KMS-11 (cell line): ENCODE data around the gene NUP35.

Experiments
- H2AFZ ChIP-seq: fragments of 200-600 bp; sonication (generic); 2 replicates; pipeline ENCODE4 v1.6.1; 2016; ENCODE audit warnings: antibody characterized with exemption, mixed run types, low read depth
- H3K27ac ChIP-seq: fragments of 200-600 bp; sonication (generic); 2 replicates; pipeline ENCODE4 v1.6.1; 2016; ENCODE audit warnings: mild to moderate bottlenecking, mixed run types
- H3K27me3 ChIP-seq: fragments of 200-600 bp; sonication (generic); 2 replicates; pipeline ENCODE4 v1.6.1; 2017; ENCODE audit warnings: mild to moderate bottlenecking, low read depth, mixed run types, moderate library complexity; ENCODE audit not compliant: insufficient read depth
- H3K36me3 ChIP-seq: fragments of 200-600 bp; sonication (generic); 2 replicates; pipeline ENCODE4 v1.6.1; 2017; ENCODE audit warnings: mild to moderate bottlenecking, mixed run types; ENCODE audit not compliant: insufficient read depth
- H3K4me1 ChIP-seq: fragments of 200-600 bp; sonication (generic); 2 replicates; pipeline ENCODE4 v1.6.1; 2016; ENCODE audit warnings: mild to moderate bottlenecking, low read depth, mixed run types; ENCODE audit not compliant: poor library complexity, severe bottlenecking
- H3K4me2 ChIP-seq: fragments of 200-600 bp; sonication (generic); 2 replicates; pipeline ENCODE4 v1.7.0; 2016; ENCODE audit warnings: mild to moderate bottlenecking, mixed run types
- H3K4me3 ChIP-seq: fragments of 200-600 bp; sonication (generic); IDR thresholded peaks from 2 replicates; pipeline ENCODE4 v1.6.1; 2017; ENCODE audit warnings: low read depth, low read length, mixed read lengths; ENCODE audit not compliant: insufficient read depth
- H3K79me2 ChIP-seq: fragments of 200-600 bp; sonication (generic); 2 replicates; pipeline ENCODE4 v1.6.1; 2016; ENCODE audit warnings: low read depth, mixed run types; ENCODE audit not compliant: insufficient read depth
- H3K9ac ChIP-seq: fragments of 200-600 bp; sonication (generic); 2 replicates; pipeline ENCODE4 v1.6.1; 2016; ENCODE audit warnings: mild to moderate bottlenecking, mixed run types
- H4K20me1 ChIP-seq: fragments of 200-600 bp; sonication (generic); 2 replicates; pipeline ENCODE4 v1.6.1; 2016; ENCODE audit warnings: mild to moderate bottlenecking, mixed run types; ENCODE audit not compliant: insufficient read depth
- TF ChIP-seq, protein P1 (sequence below): fragments of 200-600 bp; sonication (generic); conservative IDR thresholded peaks from 2 replicates; pipeline ENCODE4 v1.6.1; 2017; ENCODE audit warnings: low read depth, mild to moderate bottlenecking, antibody characterized with exemption, low read length, moderate library complexity, mixed read lengths

NUP35 gene

DNA sequence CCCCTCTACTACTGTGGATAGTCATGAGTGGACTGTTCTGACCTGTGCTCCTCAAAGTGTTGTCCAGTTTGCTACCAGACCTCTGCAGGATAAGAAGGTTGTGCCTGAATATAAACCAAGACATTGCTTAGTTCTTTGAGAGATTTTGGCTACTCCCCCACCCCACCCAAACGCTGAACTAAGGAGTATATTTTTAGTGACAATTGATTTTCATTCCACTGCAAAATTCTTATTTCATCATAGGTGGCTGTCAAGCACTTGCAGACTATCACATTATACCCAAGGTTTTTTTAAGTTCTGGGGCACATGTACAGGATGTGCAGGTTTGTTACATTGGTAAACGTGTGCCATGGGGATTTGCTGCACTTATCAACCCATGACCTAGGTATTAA lies 32.3 kb upstream of the NUP35 start:
- Histone ChIP-seq H3K4me2 (no peak overlapping the region), H3K79me2 (no peaks in the 10 kb centered on the region), H2AFZ (no peak overlapping the region), H3K36me3 (no peaks in the 10 kb centered on the region), H3K27me3 (no peaks in the 10 kb centered on the region), H3K4me1 (no peaks in the 10 kb centered on the region), H3K4me3 (no peak overlapping the region), H3K9ac (no peak overlapping the region), H3K27ac (no peak overlapping the region), H4K20me1 (no peaks in the 10 kb centered on the region)
- TF ChIP-seq, protein P1, sequence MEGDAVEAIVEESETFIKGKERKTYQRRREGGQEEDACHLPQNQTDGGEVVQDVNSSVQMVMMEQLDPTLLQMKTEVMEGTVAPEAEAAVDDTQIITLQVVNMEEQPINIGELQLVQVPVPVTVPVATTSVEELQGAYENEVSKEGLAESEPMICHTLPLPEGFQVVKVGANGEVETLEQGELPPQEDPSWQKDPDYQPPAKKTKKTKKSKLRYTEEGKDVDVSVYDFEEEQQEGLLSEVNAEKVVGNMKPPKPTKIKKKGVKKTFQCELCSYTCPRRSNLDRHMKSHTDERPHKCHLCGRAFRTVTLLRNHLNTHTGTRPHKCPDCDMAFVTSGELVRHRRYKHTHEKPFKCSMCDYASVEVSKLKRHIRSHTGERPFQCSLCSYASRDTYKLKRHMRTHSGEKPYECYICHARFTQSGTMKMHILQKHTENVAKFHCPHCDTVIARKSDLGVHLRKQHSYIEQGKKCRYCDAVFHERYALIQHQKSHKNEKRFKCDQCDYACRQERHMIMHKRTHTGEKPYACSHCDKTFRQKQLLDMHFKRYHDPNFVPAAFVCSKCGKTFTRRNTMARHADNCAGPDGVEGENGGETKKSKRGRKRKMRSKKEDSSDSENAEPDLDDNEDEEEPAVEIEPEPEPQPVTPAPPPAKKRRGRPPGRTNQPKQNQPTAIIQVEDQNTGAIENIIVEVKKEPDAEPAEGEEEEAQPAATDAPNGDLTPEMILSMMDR: no peak

DNA sequence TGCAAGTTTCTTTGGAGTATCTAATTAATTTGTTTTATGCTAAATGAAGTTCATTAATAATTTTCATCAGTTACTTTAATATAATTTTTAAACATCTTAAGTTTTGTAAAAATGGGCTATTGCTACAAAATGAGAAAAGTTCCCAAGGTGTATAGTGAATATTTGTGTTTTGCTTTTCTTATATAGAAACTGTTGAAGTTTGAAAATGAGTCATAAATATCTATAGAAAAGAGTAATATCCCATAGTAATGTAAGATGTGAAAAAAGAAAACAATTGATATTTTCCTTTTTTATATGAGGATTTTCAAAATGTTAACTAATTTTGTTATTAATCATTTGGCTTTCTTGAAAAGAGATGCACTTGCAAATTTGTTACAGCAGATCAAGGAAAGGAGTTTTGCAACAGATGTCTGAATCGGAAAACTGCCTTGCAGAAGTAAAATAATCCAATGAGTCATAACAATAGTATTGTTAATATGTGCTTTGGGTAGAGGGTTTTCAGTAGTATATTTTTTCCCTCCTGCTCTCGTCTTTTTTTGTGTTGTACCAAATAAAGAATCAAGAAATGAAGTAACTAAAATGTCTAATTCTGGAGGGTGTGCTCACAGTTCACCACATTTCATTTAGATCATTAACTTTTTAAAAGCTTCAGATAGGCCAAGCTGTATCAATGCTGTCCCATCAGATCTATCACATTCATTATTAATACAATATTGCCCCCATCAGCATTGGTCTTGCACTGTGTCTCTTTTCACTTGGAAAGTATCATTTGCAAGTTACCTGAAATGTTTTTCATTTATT lies 30.2 kb upstream of the NUP35 start:
- H3K27me3 ChIP-seq: no peaks in the 10 kb centered on the region
- H3K79me2 ChIP-seq: no peaks in the 10 kb centered on the region
- no peak overlapping the region for H3K4me3 ChIP-seq
- H2AFZ ChIP-seq: no peak overlapping the region
- no peak overlapping the region for H3K4me2 ChIP-seq
- TF ChIP-seq, protein P1: no peak
- H4K20me1 ChIP-seq: no peaks in the 10 kb centered on the region
- H3K27ac ChIP-seq: no peak overlapping the region
- no peaks in the 10 kb centered on the region for H3K36me3 ChIP-seq
- H3K4me1 ChIP-seq: no peaks in the 10 kb centered on the region
- H3K9ac ChIP-seq: no peak overlapping the region

DNA sequence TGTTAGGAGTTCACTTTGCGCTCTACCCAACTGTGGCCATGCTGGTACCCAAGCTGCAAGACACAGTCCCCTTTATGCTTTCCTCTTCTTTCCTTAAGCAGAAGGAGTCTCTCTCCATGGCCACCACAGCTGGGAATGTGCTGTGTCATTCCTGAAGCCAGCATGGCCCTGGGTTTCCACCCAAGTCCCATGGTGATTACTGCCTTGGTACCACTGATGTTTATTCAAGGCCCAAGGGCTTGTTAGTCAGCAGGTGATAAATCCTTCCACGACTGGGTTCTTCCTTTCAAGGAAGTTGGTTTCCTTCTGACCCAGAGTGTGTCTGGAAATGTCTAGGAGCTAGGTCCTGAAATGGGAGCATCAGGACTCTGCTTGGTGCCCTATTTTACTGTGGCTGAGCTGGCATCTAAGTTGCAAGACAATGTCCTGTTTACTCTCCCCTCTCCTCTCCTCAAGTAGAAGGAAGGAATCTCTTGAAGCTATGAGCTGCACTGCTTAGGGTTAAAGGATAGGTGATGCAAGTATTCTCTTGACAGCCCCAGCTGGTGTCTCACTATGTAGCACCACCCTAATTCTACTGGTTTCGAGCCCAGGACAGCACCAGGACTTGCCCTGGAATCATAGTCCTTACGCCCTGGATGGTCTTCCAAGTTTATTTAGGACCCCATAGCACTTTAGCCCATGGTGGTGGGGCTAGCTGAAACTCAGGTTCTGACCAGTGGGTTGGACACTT lies 18.7 kb upstream of the NUP35 start:
- H3K27me3 ChIP-seq: no peaks in the 10 kb centered on the region
- no peak overlapping the region for H2AFZ ChIP-seq
- no peaks in the 10 kb centered on the region for H3K4me1 ChIP-seq
- no peak overlapping the region for H3K4me3 ChIP-seq
- no peak overlapping the region for H3K4me2 ChIP-seq
- TF ChIP-seq, protein P1: no peak
- no peaks in the 10 kb centered on the region for H3K79me2 ChIP-seq
- H4K20me1 ChIP-seq: no peaks in the 10 kb centered on the region
- no peak overlapping the region for H3K9ac ChIP-seq
- H3K36me3 ChIP-seq: no peaks in the 10 kb centered on the region
- no peak overlapping the region for H3K27ac ChIP-seq

DNA sequence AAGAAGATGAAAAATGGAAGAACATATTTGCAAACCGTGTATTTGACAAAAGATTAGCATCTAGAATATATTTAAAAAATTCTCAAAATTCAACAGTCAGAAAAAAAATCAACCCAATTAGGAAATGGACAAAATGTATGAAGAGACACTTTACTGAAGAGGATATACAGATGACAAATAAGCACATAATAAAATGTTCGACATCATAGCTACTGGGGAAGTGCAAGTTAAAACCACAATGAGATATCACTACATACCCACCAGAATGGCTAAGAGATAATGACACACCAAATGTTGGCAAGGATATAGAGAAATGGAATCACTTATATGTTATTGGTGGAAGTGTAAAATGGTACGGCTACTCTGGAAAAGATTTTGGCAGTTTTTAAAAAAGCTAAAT lies 11.7 kb upstream of the NUP35 start:
- no peak overlapping the region for H2AFZ ChIP-seq
- no peak overlapping the region for H3K27ac ChIP-seq
- no peaks in the 10 kb centered on the region for H3K27me3 ChIP-seq
- TF ChIP-seq, protein P1: no peak
- H3K9ac ChIP-seq: no peak overlapping the region
- no peaks in the 10 kb centered on the region for H3K79me2 ChIP-seq
- no peaks in the 10 kb centered on the region for H3K36me3 ChIP-seq
- H3K4me3 ChIP-seq: no peak overlapping the region
- no peaks in the 10 kb centered on the region for H4K20me1 ChIP-seq
- no peak overlapping the region for H3K4me2 ChIP-seq
- H3K4me1 ChIP-seq: no peaks in the 10 kb centered on the region
